Measurements from ENCODE around the gene LDHAL6B. TPM values are rescaled to one million over a fixed set of nuclear protein-coding genes. Genes with fewer than 3 reads are reported as not detected.

LDHAL6B gene
- total and polyA plus RNA-seq, 2 of the 8 experiments (the other 6 are each of a cell fraction or from before 2014, with no cell fraction given), result not detected

GRCh38 chr15:59177317-59177660 is 29.4 kb upstream of the LDHAL6B start:
- H3K79me2 ChIP-seq (ENCODE audit: control insufficient read depth in 1 of 2, insufficient read depth in 2 of 2, low read length in 2 of 2), result no peaks in the 10 kb centered on the region
- no peak overlapping the region for H3K56ac ChIP-seq (replicated peaks; ENCODE audit: insufficient read length, low read depth, low read length)
- H3K4me3 ChIP-seq (ENCODE audit: extremely low read depth in 1 of 4, insufficient read depth in 2 of 4, low read depth in 3 of 4, low read length in 4 of 4), result no peak overlapping the region
- no peak overlapping the region for H2AFZ ChIP-seq (ENCODE audit: low read length)
- DNase-seq (ENCODE audit: low read depth in 1 of 2, low spot score in 2 of 2), result no peak
- H3K23me2 ChIP-seq (ENCODE audit: low read depth, low read length), result no peaks in the 10 kb centered on the region
- TF ChIP-seq HDAC6 (IDR thresholded peaks at IDR 0.05; ENCODE audit: low read depth, low read length), result no peak
- TF ChIP-seq SIN3A (conservative IDR thresholded peaks at IDR 0.05 in 1 of 2, IDR thresholded peaks at IDR 0.05 in 1 of 2; ENCODE audit: low read depth in 1 of 2, low read length in 2 of 2), result no peak
- no peak for TF ChIP-seq RBBP5 (IDR thresholded peaks at IDR 0.05; ENCODE audit: borderline replicate concordance, low read depth, low read length)
- TF ChIP-seq SUZ12 (IDR thresholded peaks at IDR 0.05; ENCODE audit: low read length), result no peak
- TF ChIP-seq RNF2 (IDR thresholded peaks at IDR 0.05; ENCODE audit: borderline replicate concordance, low read depth, low read length, missing control alignments, poor library complexity, severe bottlenecking), result no peak
- TF ChIP-seq GABPA (IDR thresholded peaks at IDR 0.05; ENCODE audit: borderline replicate concordance, insufficient read depth, low read length), result no peak
- no peak overlapping the region for H3K4me2 ChIP-seq (ENCODE audit: insufficient read depth in 1 of 2, low read depth in 2 of 2, low read length in 2 of 2)
- no peak overlapping the region for H2BK12ac ChIP-seq (ENCODE audit: low read depth, low read length)
- no peak overlapping the region for H3K27ac ChIP-seq (ENCODE audit: low read depth, low read length)
- no peak overlapping the region for H2BK5ac ChIP-seq (ENCODE audit: low read depth, low read length)
- H3K18ac ChIP-seq (ENCODE audit: extremely low read depth, low read length), result no peak overlapping the region
- no peak overlapping the region for H4K8ac ChIP-seq (ENCODE audit: extremely low read depth, insufficient read depth, low read length)
- POLR2A ChIA-PET (ENCODE audit: partially characterized antibody), result no interaction called here
- H3K36me3 ChIP-seq (ENCODE audit: control insufficient read depth in 2 of 4, insufficient read depth in 4 of 4, low read length in 3 of 4), result peaks cover 2 to 30% (median 11%) of the 10 kb centered on the region in 4 experiments; a peak in 7 of 8 replicates
- H3K27me3 ChIP-seq (replicated peaks in 1 of 4; ENCODE audit: control insufficient read depth in 3 of 4, extremely low read depth in 1 of 4, insufficient read depth in 3 of 4, low read length in 3 of 4), result no peaks in the 10 kb centered on the region
- H3K23ac ChIP-seq (ENCODE audit: insufficient read length), result no peak overlapping the region
- no peak for FAIRE-seq
- no peak overlapping the region for H4K5ac ChIP-seq (ENCODE audit: insufficient read length, low read depth, low read length)
- H2BK120ac ChIP-seq (replicated peaks; ENCODE audit: low read depth, low read length), result no peak overlapping the region
- H3K4me1 ChIP-seq (replicated peaks in 1 of 4; ENCODE audit: control insufficient read depth in 3 of 4, insufficient read depth in 4 of 4, low read length in 3 of 4), result no peaks in the 10 kb centered on the region
- H3K14ac ChIP-seq (ENCODE audit: insufficient read length), result no peak overlapping the region
- H3K4ac ChIP-seq (replicated peaks; ENCODE audit: insufficient read length, low read depth, low read length), result no peak overlapping the region
- no peak overlapping the region for H4K91ac ChIP-seq (replicated peaks; ENCODE audit: insufficient read length, low read length)
- peaks cover 0 to 1% of the 10 kb centered on the region in 2 experiments for H4K20me1 ChIP-seq (replicated peaks in 1 of 2; ENCODE audit: control insufficient read depth in 1 of 2, insufficient read depth in 2 of 2, low read length in 2 of 2)
- CTCF ChIA-PET (ENCODE audit: partially characterized antibody), result interaction anchor here (1.0 to 1.6 kb wide), 2 partner anchors 13 to 323 kb away, joined by 3 to 5 read pairs; no protein-coding TSS in a partner anchor
- no peak overlapping the region for H2AK5ac ChIP-seq (ENCODE audit: low read depth, low read length)
- no peak overlapping the region for H3K9ac ChIP-seq (replicated peaks in 1 of 4; ENCODE audit: extremely low read depth in 1 of 4, low read depth in 3 of 4, low read length in 3 of 4)
- H3K9me3 ChIP-seq (ENCODE audit: insufficient read depth in 2 of 2, low read depth in 1 of 2, low read length in 1 of 2), result peaks cover 2 to 4% of the 10 kb centered on the region in 2 experiments; a peak in 1 of 4 replicates
- WGBS, 2 experiments (ENCODE audit: extremely low coverage in 1 of 2, insufficient coverage in 1 of 2, insufficient read length in 1 of 2, insufficient replicate concordance in 2 of 2, low coverage in 1 of 2, low lambda C conversion rate in 2 of 2, missing lambda C conversion rate in 1 of 2), result 94% methylated on average over 4 of the region's 4 CpGs; no CpG with 5 or more reads in 1 of the 2 experiments
- no peak overlapping the region for H2BK15ac ChIP-seq (ENCODE audit: low read length)
- no peaks in the 10 kb centered on the region for H3K79me1 ChIP-seq (ENCODE audit: low read depth, low read length)
- no peak overlapping the region for H2BK20ac ChIP-seq (ENCODE audit: low read length)

Data from H1 (cell line).